Naive thymus-derived CD4-positive, alpha-beta T cell (primary cell): ENCODE measurements around the gene S100A7A. TPM values are rescaled to one million over a fixed set of nuclear protein-coding genes. Genes with fewer than 3 reads are reported as not detected.

Experiments used
- ATAC-seq: fragments of 150-1000 bp; cut with Tn5 transposase; 2 replicates; pipeline ENCODE4 v1.10.0; 2021; ENCODE audit warnings: mild to moderate bottlenecking, moderate library complexity
- CTCF ChIA-PET: fragments of 350-600 bp; sonication (Branson Sonifier 250); formaldehyde crosslinking; loops from one replicate; lab custom pipeline; 2021; ENCODE audit warnings: antibody characterized with exemption; lab: Charles Lee
- POLR2A ChIA-PET: fragments of 350-600 bp; sonication (Branson Sonifier 250); formaldehyde crosslinking; loops from one replicate; lab custom pipeline; 2021; ENCODE audit warnings: antibody characterized with exemption, inconsistent platforms; lab: Charles Lee
- DNase-seq, 9 donors: peaks; one replicate each; pipeline versions ENCODE4 v3.0.0 to v3.0.0-alpha.2; 2020 to 2022; ENCODE audit warnings: mixed read lengths in 1 of 9
- H3K27ac ChIP-seq: one replicate; pipeline ENCODE4 v1.7.0; 2013; ENCODE audit warnings: mild to moderate bottlenecking, low read depth, low read length, moderate library complexity
- H3K27me3 ChIP-seq, 2 donors: one replicate each; pipeline ENCODE4 v1.7.0; 2013; ENCODE audit warnings: low read length in 2 of 2, mild to moderate bottlenecking in 2 of 2, moderate library complexity in 2 of 2; ENCODE audit not compliant: control insufficient read depth in 2 of 2, insufficient read depth in 2 of 2
- H3K36me3 ChIP-seq, 3 experiments: 1 replicate in 2 of 3; 2 replicates in 1 of 3; pipeline ENCODE4 v1.7.0; 2013; ENCODE audit warnings: low read length in 3 of 3, mild to moderate bottlenecking in 3 of 3, moderate library complexity in 1 of 3; ENCODE audit not compliant: insufficient read depth in 3 of 3, control insufficient read depth in 2 of 3
- H3K4me1 ChIP-seq, 2 donors: one replicate each; pipeline ENCODE4 v1.7.0; 2013; ENCODE audit warnings: low read length in 2 of 2, mild to moderate bottlenecking in 2 of 2, moderate library complexity in 1 of 2; ENCODE audit not compliant: control insufficient read depth in 2 of 2, insufficient read depth in 2 of 2
- H3K4me3 ChIP-seq: 2 replicates; pipeline ENCODE4 v1.7.0; 2013; ENCODE audit warnings: mild to moderate bottlenecking, low read length
- H3K9me3 ChIP-seq, 3 experiments: 1 replicate in 2 of 3; 2 replicates in 1 of 3; pipeline ENCODE4 v1.7.0; 2013; ENCODE audit warnings: low read length in 3 of 3; ENCODE audit not compliant: control insufficient read depth in 2 of 3
- H3K27ac Mint-ChIP-seq, 9 donors: one replicate each; pipeline ENCODE4 v1.8.0; 2020 to 2022; ENCODE audit warnings: mixed read lengths in 9 of 9, mild to moderate bottlenecking in 8 of 9, moderate library complexity in 5 of 9, inconsistent platforms in 2 of 9
- H3K27me3 Mint-ChIP-seq, 5 donors: one replicate each; pipeline ENCODE4 v1.8.0; 2021 to 2022; ENCODE audit warnings: mixed read lengths in 5 of 5, mild to moderate bottlenecking in 1 of 5
- H3K36me3 Mint-ChIP-seq, 5 donors: one replicate each; pipeline ENCODE4 v1.8.0; 2020 to 2022; ENCODE audit warnings: mixed read lengths in 5 of 5, mild to moderate bottlenecking in 3 of 5, inconsistent platforms in 1 of 5
- H3K4me1 Mint-ChIP-seq, 7 donors: one replicate each; pipeline ENCODE4 v1.8.0; 2020 to 2022; ENCODE audit warnings: mixed read lengths in 7 of 7, mild to moderate bottlenecking in 3 of 7, inconsistent platforms in 1 of 7
- H3K4me3 Mint-ChIP-seq, 10 donors: one replicate each; pipeline ENCODE4 v1.8.0; 2020 to 2022; ENCODE audit warnings: mild to moderate bottlenecking in 10 of 10, mixed read lengths in 10 of 10, moderate library complexity in 6 of 10, inconsistent platforms in 2 of 10
- H3K9me3 Mint-ChIP-seq, 11 donors: one replicate each; pipeline ENCODE4 v1.8.0; 2020 to 2022; ENCODE audit warnings: mixed read lengths in 11 of 11, mild to moderate bottlenecking in 4 of 11, inconsistent platforms in 1 of 11, moderate library complexity in 1 of 11
- intact Hi-C, 2 donors: fragments of 100-400 bp; cut with micrococcal nuclease; formaldehyde crosslinking; loops; one replicate each; pipeline ENCODE4 v1.15.1; 2023
- polyA plus RNA-seq, 2 donors: library from polyadenylated mRNA; unstranded; fragments of 300-500 nt; fragmentation: Illumina TruSeq; gene quantifications; one replicate each; pipeline ENCODE4 v1.2.3, GENCODE V29; 2021
- total RNA-seq, 6 experiments: library from RNA in 5 of 6; stranded (reverse) in 5 of 6; gene quantifications; 1 replicate in 5 of 6; 2 replicates in 1 of 6; pipeline ENCODE4 v1.2.3 and lab custom pipeline; 2021 to 2026

S100A7A gene
- total and polyA plus RNA-seq, 7 experiments from 2014 or later: not detected

DNA sequence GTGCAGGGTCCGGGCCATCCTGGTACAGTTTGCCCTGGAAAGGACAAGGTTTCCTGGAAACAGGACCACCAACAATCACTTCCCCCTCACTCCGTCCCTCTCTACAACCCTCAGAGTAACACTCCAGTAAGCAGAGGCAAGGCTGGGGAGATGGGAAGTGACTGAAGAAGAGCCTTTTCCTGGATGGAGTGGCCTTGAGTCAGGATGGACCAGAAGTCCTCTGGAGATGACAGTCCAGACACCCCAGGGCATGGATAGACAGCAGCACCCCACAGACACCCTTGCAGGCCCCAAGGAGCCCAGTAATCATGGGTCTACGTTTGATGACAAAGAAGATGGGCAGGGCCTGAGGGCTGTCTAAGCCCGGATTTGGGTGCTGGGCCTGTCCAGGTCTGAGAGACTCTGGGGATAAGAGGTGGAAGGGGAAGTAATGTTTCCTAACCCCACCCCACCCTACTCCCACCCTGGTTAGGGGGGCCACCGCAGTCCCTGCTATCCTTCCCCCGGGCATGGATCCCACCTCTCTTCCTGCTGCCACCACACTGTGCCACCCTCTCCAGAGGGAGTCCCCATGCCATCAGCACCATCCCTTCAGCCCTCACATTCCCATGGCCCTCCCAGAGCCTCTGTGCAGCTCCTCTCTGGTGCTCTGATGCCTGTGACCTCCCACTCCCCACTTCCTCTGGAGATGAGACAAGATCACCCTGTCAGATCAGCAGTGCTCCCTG, 18.2 kb upstream of the S100A7A start:
- POLR2A ChIA-PET: no interaction called here
- Histone ChIP-seq H3K9me3 (no peaks in the 10 kb centered on the region), H3K4me3 (no peak overlapping the region), H3K36me3 (no peaks in the 10 kb centered on the region), H3K4me1 (no peaks in the 10 kb centered on the region), H3K27me3 (no peaks in the 10 kb centered on the region), H3K27ac (no peak overlapping the region)
- peaks cover 0 to 28% (median 16%) of the 10 kb centered on the region in 5 donors for H3K27me3 Mint-ChIP-seq
- H3K9me3 Mint-ChIP-seq: no peaks in the 10 kb centered on the region
- no peak overlapping the region for H3K27ac Mint-ChIP-seq
- H3K4me3 Mint-ChIP-seq: no peak overlapping the region
- ATAC-seq (no peak), DNase-seq (no peak)
- H3K36me3 Mint-ChIP-seq: no peaks in the 10 kb centered on the region
- H3K4me1 Mint-ChIP-seq: peaks cover 0 to 2% (median 0%) of the 10 kb centered on the region in 7 donors
- intact Hi-C loops: no loop called here
- CTCF ChIA-PET: no interaction called here

DNA sequence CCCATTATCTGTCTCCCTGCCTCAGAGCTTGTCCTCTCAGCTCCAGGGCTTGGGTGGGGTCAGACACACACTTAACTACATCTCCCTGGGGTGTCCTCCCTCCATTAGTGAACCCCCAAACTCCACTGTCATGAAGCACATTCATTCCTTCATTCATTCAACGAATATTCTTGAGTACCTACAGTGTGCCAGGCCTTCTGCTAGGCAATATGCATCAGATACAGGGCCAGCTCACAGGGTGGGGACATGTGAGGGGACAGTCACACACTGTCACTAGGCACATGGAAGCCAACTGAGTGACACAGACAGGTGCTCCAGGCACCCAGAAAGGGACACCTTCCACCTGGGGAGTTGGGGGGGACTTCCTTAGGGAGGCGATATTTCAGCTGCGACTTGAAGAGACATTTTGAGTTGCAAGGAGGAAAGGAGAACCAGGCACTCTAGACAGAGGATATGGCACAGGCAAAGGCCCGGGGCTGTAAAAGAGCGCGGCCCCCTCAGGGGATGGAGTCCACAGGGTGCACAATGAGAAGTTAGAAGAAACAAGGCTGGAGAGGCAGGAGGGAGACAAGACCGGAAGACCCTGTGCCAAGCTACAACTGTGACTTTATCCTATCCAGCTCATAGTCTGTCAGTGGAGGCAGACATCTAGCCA, 16.8 kb upstream of the S100A7A start:
- H3K27ac Mint-ChIP-seq: no peak overlapping the region
- intact Hi-C loops: loop anchor here in 1 of 2 donors (2.0 kb wide), 1 partner anchor 95 kb away; no protein-coding TSS in a partner anchor
- Histone ChIP-seq H3K27ac (no peak overlapping the region), H3K4me1 (no peaks in the 10 kb centered on the region), H3K9me3 (no peaks in the 10 kb centered on the region), H3K27me3 (no peaks in the 10 kb centered on the region), H3K4me3 (no peak overlapping the region), H3K36me3 (no peaks in the 10 kb centered on the region)
- ATAC-seq: no peak
- no peaks in the 10 kb centered on the region for H3K9me3 Mint-ChIP-seq
- peaks cover 0 to 3% (median 0%) of the 10 kb centered on the region in 7 donors for H3K4me1 Mint-ChIP-seq
- H3K4me3 Mint-ChIP-seq: no peak overlapping the region
- DNase-seq: no peak
- ChIA-PET CTCF (interaction anchor here (0.6 kb wide), 1 partner anchor 174 kb away, joined by 3 read pairs; no protein-coding TSS in a partner anchor), POLR2A (no interaction called here)
- no peaks in the 10 kb centered on the region for H3K36me3 Mint-ChIP-seq
- peaks cover 0 to 17% (median 9%) of the 10 kb centered on the region in 5 donors for H3K27me3 Mint-ChIP-seq

DNA sequence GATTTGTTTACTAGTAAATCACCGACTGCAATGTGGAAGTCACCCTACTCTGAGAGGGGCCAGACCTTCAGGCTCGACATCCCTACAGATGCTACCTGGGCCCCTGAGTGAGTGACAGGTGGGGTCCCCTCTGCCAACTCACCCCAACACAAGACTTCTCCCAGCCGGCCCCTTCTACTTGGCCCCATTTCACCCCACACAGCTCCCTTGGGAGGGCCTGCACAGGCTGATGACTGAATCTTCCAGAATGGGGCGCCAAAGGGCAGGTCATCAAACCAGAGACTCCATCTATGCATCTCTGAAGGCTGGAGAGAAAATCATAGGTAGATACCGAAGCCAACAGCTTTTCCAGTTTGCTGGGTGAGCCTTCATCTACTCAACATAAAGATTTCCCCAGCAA, 16.1 kb upstream of the S100A7A start:
- CTCF ChIA-PET: interaction anchor here (1.0 kb wide), 1 partner anchor 48 kb away, joined by 3 read pairs; no protein-coding TSS in a partner anchor

DNA sequence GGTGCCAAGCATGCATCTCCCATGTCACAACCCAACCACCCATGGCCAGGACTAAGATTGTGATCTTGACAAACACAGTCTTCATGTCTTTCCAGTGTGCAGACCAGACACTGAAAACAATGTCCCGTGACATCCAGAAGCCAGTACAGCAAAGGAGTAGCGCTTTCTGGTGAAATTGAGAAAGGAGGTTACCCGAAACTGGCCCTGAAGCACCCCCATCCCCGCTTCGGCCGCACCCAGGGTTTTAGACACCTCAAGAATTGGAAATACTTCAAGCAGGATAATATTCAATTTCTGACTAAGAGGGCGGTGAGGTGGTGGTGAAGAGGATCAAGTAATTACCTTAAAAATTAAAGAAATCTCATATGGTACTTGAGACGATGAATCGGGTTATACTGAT, 14.9 kb upstream of the S100A7A start:
- Histone ChIP-seq H3K9me3 (no peaks in the 10 kb centered on the region), H3K27ac (no peak overlapping the region), H3K4me1 (no peaks in the 10 kb centered on the region), H3K36me3 (no peaks in the 10 kb centered on the region), H3K4me3 (no peak overlapping the region), H3K27me3 (no peaks in the 10 kb centered on the region)
- Mint-ChIP-seq H3K36me3 (no peaks in the 10 kb centered on the region), H3K4me1 (peaks cover 0 to 7% (median 5%) of the 10 kb centered on the region in 7 donors), H3K4me3 (no peak overlapping the region), H3K9me3 (no peaks in the 10 kb centered on the region), H3K27me3 (peaks cover 0 to 11% (median 6%) of the 10 kb centered on the region in 5 donors), H3K27ac (no peak overlapping the region)
- intact Hi-C loops: loop anchor here in 1 of 2 donors (2.0 kb wide), 1 partner anchor 93 kb away; no protein-coding TSS in a partner anchor
- DNase-seq: no peak
- ATAC-seq: no peak
- POLR2A ChIA-PET: no interaction called here
- CTCF ChIA-PET: no interaction called here

More for the DNA sequence above, 16.1 kb upstream of the S100A7A start:
- POLR2A ChIA-PET: no interaction called here
- H3K27ac Mint-ChIP-seq: no peak overlapping the region
- Histone ChIP-seq H3K4me1 (no peaks in the 10 kb centered on the region), H3K4me3 (no peak overlapping the region), H3K27me3 (no peaks in the 10 kb centered on the region), H3K27ac (no peak overlapping the region), H3K9me3 (no peaks in the 10 kb centered on the region), H3K36me3 (no peaks in the 10 kb centered on the region)
- peaks cover 0 to 5% (median 0%) of the 10 kb centered on the region in 7 donors for H3K4me1 Mint-ChIP-seq
- no peak for ATAC-seq
- peaks cover 0 to 16% (median 7%) of the 10 kb centered on the region in 5 donors for H3K27me3 Mint-ChIP-seq
- DNase-seq: no peak
- no peaks in the 10 kb centered on the region for H3K9me3 Mint-ChIP-seq
- intact Hi-C loops: loop anchor here in 1 of 2 donors (2.0 kb wide), 1 partner anchor 95 kb away; no protein-coding TSS in a partner anchor
- no peak overlapping the region for H3K4me3 Mint-ChIP-seq
- H3K36me3 Mint-ChIP-seq: no peaks in the 10 kb centered on the region

DNA sequence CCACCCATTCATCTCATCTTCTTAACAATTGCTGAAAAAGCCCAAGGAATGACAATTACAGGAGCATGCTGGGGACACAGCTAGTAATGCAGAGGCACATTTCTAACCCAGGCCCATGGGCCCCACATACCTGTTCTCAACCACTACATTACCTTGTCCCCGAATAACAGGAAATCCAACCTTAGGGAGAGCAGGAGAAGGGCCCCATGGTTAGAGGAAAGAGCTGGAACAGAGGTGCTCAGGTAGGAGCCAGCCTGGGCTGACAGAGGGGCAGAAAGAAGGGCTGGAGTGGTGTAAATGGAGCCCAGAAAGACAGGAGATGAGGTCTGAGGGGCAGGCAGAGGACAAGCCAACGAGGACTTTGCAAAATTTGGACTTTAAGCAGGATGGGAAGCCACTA, 14.1 kb upstream of the S100A7A start:
- Mint-ChIP-seq H3K27me3 (peaks cover 0 to 13% (median 8%) of the 10 kb centered on the region in 5 donors), H3K4me3 (no peak overlapping the region), H3K27ac (no peak overlapping the region), H3K36me3 (no peaks in the 10 kb centered on the region), H3K9me3 (no peaks in the 10 kb centered on the region), H3K4me1 (peaks cover 0 to 14% (median 11%) of the 10 kb centered on the region in 7 donors)
- Histone ChIP-seq H3K4me1 (no peaks in the 10 kb centered on the region), H3K27ac (no peak overlapping the region), H3K4me3 (no peak overlapping the region), H3K9me3 (no peaks in the 10 kb centered on the region), H3K36me3 (no peaks in the 10 kb centered on the region), H3K27me3 (no peaks in the 10 kb centered on the region)
- intact Hi-C loops: no loop called here
- ChIA-PET CTCF (interaction anchor here (1.8 kb wide), 1 partner anchor 92 kb away, joined by 4 read pairs; no protein-coding TSS in a partner anchor), POLR2A (no interaction called here)
- no peak for DNase-seq
- no peak for ATAC-seq

DNA sequence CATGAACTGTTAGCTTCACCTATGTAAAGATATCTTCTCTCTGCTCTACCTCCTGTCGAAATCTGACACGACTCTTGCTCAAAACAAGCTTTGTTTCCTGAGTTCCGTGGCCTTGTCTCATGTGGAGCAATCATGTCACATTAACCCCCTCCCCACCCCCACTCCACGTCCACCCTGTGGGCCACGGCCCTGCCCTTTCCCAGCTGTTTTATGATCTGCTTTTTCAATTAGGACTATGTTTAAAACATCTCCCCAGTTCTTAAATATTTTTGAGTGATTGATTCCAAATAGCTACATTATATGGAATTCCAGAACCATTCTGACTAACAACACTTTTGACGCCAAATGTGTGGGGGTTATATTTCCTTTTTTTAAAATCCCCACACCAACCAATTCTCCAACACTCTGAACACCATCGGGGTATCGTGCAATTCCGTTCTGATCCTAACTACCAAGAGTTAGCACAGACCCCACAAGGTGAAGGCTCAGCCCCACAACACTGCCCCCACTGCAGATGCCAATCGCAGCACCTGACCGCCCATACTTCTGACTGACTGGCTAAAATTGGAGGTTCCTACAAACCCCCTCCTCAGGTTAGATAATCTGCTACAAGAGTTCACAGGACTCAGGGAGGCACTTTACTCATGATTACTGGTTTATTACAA, 12.8 kb upstream of the S100A7A start:
- Mint-ChIP-seq H3K4me1 (peaks cover 0 to 25% (median 13%) of the 10 kb centered on the region in 7 donors), H3K9me3 (peaks cover 0 to 6% (median 3%) of the 10 kb centered on the region in 11 donors), H3K27me3 (peaks cover 5 to 18% (median 17%) of the 10 kb centered on the region in 5 donors), H3K27ac (no peak overlapping the region), H3K4me3 (no peak overlapping the region), H3K36me3 (peaks cover 0 to 3% (median 0%) of the 10 kb centered on the region in 5 donors)
- H3K9me3 ChIP-seq: no peaks in the 10 kb centered on the region
- DNase-seq (no peak), ATAC-seq (no peak)
- no peaks in the 10 kb centered on the region for H3K4me1 ChIP-seq
- CTCF ChIA-PET: interaction anchor here (1.8 kb wide), 1 partner anchor 91 kb away, joined by 4 read pairs; no protein-coding TSS in a partner anchor
- H3K27me3 ChIP-seq: no peaks in the 10 kb centered on the region
- H3K4me3 ChIP-seq: no peak overlapping the region
- no peaks in the 10 kb centered on the region for H3K36me3 ChIP-seq
- intact Hi-C loops: loop anchor here (1.0 to 2.0 kb wide), 2 partner anchors 51 kb away; no protein-coding TSS in a partner anchor
- POLR2A ChIA-PET: no interaction called here
- H3K27ac ChIP-seq: no peak overlapping the region
